DND-41 (cell line): ENCODE results near the gene ARHGAP15.

Source experiments
- CTCF ChIP-seq: IDR thresholded peaks from 2 replicates; pipeline ENCODE4 v1.5.1; 2012; ENCODE audit warnings: borderline replicate concordance, low read length, moderate library complexity, mild to moderate bottlenecking; ENCODE audit not compliant: poor library complexity, severe bottlenecking; ENCODE audit errors: extremely low read depth
- EZH2 ChIP-seq: IDR thresholded peaks from 3 replicates; pipeline ENCODE4 v1.6.1; 2012; ENCODE audit warnings: borderline replicate concordance, low read depth, mild to moderate bottlenecking, moderate library complexity, low read length, inconsistent platforms; ENCODE audit not compliant: severe bottlenecking

GRCh38 chr2:143321994-143322393 lies 192.8 kb downstream of the ARHGAP15 start:
- TF ChIP-seq CTCF (no peak), EZH2 (no peak)
